Mucosa of gallbladder (tissue), 1 donor: Measurements from ENCODE around the gene PLGRKT. TPM values are rescaled to one million over a fixed set of nuclear protein-coding genes. Genes with fewer than 3 reads are reported as not detected.
"Not testable (repeated sequence)": the region's sequence is repeated elsewhere in the genome, so short reads cannot be mapped to it uniquely, and the experiment has no call there.

Experiments
- DNase-seq: peaks from one replicate; pipeline ENCODE4 v3.0.0-alpha.2; 2020; ENCODE audit warnings: low spot score
- total RNA-seq: library from RNA; stranded (reverse); gene quantifications from one replicate; pipeline ENCODE4 v1.2.1, GENCODE V29; 2021
- donor health status: DM: no; HTN: no; CAD: no.

PLGRKT gene
- total RNA-seq, 1 donor from 2014 or later = 21.3 TPM

DNA sequence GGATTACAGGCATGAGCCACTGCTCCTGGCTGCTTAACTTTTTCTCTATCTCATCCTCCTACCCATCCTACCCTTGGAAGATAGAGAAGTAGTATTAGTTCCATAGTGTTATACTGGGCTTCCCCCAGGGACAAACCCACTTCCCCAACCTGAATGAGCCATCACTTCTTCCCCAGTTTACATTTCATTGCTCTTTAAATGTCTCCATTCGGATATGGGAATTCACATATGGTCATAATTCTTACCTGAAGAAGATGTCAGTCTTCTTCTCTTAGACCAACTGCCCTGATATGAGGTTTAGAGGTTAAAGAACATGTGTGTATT, 14.5 kb upstream of the PLGRKT start:
- DNase-seq = no peak

DNA sequence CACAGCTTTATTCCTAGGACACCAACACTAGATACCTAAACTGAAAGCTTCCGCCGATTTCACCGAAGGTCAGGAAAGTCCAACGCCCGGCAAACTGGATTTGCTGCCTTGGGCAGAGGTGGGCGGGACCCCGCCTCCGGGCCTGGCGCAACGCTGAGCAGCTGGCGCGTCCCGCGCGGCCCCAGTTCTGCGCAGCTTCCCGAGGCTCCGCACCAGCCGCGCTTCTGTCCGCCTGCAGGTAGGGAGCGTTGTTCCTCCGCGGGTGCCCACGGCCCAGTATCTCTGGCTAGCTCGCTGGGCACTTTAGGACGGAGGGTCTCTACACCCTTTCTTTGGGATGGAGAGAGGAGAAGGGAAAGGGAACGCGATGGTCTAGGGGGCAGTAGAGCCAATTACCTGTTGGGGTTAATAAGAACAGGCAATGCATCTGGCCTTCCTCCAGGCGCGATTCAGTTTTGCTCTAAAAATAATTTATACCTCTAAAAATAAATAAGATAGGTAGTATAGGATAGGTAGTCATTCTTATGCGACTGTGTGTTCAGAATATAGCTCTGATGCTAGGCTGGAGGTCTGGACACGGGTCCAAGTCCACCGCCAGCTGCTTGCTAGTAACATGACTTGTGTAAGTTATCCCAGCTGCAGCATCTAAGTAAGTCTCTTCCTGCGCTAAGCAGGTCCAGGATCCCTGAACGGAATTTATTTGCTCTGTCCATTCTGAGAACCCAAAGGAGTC, 12.8 kb upstream of the PLGRKT start, which contains the start of gene CD274:
Gene CD274 (plus strand): TSS at position 184 of the 733 bp plus-strand sequence. CDS start 5,572 bp downstream, outside the sequence.
- DNase-seq = peak; percentile 91

GRCh38 chr9:5449521-5450358, 12.0 kb upstream of the PLGRKT start:
- no peak for DNase-seq

DNA sequence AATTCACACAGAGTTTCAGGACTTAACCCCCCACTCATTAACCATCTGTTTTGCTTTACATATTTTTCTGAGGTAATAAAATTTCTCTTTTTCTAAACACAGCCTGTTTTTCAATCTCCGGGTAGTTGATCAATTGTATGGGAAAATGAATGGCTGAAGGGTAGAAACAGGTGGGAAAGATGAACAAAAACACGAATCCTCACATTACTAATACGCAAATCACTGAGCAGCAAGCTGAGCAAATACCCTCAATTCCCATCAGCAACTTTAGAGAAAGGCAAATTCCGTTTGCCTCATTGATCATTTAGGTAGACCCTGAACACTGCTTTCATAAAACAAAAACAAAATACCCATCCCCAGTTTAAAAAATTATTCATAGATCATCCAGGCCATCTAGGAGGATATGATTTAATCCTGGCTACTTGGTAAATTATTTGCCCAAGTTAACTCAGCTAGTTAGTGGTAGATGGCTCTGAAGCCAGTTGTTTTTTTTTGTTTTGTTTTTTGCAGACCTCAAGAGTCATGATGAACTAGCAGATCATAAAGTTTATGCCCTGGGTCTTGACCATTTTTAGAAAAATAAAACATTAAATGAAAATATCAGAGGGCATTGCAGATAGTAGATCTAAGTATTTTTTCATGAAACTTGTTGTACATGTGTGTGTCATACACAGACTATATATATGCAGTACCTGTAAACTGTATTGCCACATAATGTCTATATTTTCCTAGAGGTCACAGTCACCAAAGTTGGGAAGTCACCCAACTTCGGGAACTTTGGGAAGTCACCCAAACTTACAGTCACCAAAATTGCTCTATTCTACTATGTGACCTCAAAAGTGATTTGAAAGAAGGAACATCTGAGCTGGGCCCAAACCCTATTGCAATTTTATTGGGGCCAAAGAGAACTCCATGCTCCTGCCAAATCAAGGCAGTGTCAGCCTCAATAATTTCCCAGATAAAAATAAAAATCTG, 11.0 kb upstream of the PLGRKT start:
- DNase-seq = no peak

GRCh38 chr9:5448016-5448415, 10.3 kb upstream of the PLGRKT start:
- DNase-seq = no peak

GRCh38 chr9:5447337-5447736, 9.6 kb upstream of the PLGRKT start:
- DNase-seq = no peak

GRCh38 chr9:5446451-5447236, 8.9 kb upstream of the PLGRKT start:
- DNase-seq = no peak

GRCh38 chr9:5445886-5446285, 8.2 kb upstream of the PLGRKT start:
- no peak for DNase-seq

DNA sequence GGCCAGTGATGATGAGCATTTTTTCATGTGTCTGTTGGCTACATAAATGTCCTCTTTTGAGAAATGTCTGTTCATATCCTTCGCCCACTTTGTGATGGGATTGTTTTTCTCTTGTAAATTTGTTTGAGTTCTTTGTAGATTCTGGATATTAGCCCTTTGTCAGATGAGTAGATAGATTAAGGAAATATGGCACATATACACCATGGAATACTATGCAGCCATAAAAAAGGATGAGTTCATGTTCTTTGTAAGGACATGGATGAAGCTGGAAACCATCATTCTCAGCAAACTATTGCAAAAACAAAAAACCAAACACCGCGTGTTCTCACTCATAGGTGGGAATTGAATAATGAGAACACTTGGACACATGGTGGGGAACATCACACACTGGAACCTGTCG, 7.4 kb upstream of the PLGRKT start:
- not testable (repeated sequence) for DNase-seq

DNA sequence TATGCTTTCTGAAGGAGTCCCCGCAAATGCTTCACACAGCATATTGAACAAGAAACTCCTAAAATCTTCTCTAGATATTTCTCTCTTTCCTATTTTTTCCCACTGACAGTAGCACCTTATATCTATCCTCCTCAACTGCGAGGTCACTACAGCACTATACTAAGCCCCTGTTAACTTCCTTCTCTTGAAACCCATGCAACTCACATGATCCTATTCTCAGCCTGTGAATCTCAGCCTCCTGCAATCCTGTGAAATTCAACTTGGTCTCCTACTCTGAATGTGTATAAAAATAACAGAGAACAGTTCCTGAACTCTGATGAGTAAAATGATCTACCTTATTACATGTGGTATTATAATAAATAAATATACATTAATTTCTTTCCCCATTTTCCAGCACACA, 6.1 kb upstream of the PLGRKT start:
- no peak for DNase-seq

DNA sequence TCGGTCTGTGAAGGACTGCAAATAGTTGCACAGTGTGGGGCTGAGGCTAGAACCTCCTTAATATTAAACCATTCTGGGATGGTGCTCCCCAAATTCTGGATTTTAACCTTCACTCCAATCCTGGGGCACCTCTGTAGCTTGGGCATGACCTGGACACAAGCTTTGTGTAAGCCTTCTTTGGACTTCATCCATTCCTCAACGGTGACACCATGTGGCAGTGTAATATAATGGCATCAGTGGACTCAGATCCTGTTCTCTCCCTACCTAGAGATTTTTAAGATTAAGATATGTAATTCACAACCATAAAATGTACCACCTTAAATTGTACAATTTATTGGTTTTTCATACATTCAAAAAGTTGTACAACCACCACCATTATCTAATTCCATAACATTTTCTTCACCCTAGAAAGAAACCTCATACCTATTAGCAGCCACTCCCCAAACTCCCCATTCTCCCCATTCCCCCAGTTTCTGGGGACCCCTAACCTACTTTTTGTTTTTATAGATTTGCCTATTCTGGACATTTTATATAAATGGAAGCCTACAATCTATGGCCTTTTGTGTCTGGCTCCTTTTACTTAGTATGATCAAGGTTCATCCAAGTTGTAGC, 4.8 kb upstream of the PLGRKT start:
- DNase-seq = peak; percentile 50

DNA sequence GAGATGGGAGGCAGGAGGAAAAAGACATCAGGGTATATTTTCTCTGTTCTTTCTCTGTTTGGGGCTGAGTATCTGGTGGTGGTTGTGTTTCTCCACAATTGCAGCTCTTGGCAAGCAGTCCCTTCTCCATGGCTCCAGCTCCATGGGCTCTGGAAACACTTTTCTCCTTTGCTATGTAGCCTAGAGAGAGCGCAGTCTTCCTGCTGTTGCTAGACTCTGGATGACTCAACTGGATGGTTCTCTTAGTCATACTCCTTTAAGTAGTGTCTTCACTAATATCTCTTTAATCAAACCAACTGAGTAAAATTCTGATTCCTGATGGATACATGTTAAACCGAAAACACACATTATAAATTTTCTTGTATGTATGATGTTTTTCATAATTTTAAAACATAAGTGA, 3.3 kb upstream of the PLGRKT start:
- no peak for DNase-seq

- no peak for DNase-seq
These were observed 2.7 kb upstream of the PLGRKT start for GRCh38 chr9:5440426-5440825.

DNA sequence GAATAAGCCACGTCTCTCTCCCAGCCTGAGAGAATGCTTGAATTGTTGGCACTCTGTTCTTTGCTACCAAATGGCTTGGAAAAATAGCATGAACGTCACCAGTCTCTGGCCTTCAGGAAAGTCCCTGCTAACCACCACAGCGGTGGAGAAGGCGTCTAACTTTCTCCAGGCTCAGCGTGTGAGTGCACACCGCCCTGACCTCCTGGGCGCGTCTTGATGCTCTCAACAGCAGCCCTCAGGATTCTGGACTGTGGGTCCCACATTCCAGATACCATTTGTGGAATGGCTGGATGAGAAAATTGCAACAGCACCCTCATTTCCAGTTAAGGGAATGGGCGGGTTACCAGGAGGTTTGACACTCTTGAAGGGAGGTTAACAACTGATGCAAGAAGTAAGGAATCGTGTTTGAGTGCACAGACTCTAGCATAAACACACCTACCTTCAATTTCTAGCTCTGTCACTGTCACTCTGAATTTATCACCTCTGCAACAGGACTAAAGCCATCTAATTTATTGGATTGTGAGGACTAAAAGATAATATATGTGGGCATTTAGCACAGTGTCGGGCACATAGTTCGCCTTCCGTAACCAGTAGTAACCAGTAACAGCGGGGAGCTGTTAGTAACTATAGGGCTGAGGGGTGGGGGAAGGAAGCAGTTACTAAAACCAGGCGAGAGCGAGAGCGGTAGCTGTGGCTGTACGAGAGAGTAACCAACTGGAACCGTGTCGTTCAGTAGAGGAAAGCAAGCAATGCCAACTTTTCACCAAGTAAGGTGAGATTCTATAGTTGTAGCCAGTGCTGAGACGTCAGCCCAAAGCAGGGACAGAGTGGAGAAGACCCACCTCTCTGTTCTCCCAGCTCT, 807 bp upstream of the PLGRKT start:
- no peak for DNase-seq

GRCh38 chr9:5436441-5436840, 1.3 kb downstream of the PLGRKT start:
- no peak for DNase-seq

DNA sequence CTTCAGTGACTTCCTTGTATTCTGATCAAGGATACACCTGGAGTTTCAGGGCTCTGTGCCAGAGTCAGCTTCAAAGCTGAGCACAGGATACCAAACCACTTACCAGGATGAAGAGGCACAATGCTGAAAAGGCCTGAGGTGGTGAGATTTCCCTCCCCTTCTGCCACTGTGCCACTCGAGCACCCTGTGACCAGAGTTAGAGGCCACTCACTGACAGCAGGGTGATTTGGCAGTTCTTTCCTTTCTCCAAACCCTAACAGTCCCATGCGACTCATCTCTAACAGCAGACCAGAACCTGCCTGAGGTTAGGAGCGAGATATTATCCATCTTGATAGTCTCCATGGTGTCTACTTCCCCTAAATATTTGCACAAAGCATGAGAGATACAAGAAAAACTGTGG, 1.8 kb downstream of the PLGRKT start:
- DNase-seq = no peak

- DNase-seq = not testable (repeated sequence)
These were observed 3.6 kb downstream of the PLGRKT start for GRCh38 chr9:5433841-5434810.

DNA sequence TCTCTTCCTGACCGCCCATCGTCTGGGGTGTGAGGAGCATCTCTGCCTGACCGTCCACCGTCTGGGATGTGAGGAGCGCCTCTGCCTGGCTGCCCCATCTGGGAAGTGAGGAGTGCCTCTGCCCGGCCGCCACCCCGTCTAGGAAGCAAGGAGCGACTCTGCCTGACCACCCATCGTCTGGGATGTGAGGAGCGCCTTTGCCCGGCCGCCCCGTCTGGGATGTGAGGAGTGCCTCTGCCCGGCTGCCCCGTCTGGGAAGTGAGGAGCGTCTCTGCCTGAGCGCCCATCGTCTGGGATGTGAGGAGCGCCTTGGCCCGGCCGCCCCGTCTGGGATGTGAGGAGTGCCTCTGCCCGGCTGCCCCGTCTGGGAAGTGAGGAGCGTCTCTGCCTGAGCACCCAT, 4.4 kb downstream of the PLGRKT start:
- not testable (repeated sequence) for DNase-seq

- DNase-seq = not testable (repeated sequence)
These were observed 4.8 kb downstream of the PLGRKT start for GRCh38 chr9:5432890-5433289.
